GM18519 (cell line): Measurements from ENCODE around the gene THSD8.

ENCODE experiments used
- ATAC-seq: cut with Tn5 transposase; IDR thresholded peaks from one replicate; pipeline ENCODE4 v1.9.1; 2021; ENCODE audit warnings: mild to moderate bottlenecking, moderate library complexity; ENCODE audit not compliant: unreplicated experiment, low FRiP score

Gene THSD8

GRCh38 chr19:12779162-12779993 lies 22.5 kb upstream of the THSD8 start:
- no peak for ATAC-seq

GRCh38 chr19:12782174-12782423 lies 19.8 kb upstream of the THSD8 start:
- ATAC-seq, result no peak

- ATAC-seq, result no peak
These were observed 19.2 kb upstream of the THSD8 start for GRCh38 chr19:12782424-12783290.

GRCh38 chr19:12783291-12783848 lies 18.5 kb upstream of the THSD8 start:
- ATAC-seq, result no peak

- no peak for ATAC-seq
These were observed 17.9 kb upstream of the THSD8 start for GRCh38 chr19:12783849-12784393.

GRCh38 chr19:12784394-12784870 lies 17.4 kb upstream of the THSD8 start:
- ATAC-seq, result no peak

- ATAC-seq, result no peak
These were observed 16.9 kb upstream of the THSD8 start for GRCh38 chr19:12784871-12785430.

GRCh38 chr19:12785431-12786031 lies 16.3 kb upstream of the THSD8 start:
- ATAC-seq, result no peak

GRCh38 chr19:12786141-12786870 lies 15.6 kb upstream of the THSD8 start:
- no peak for ATAC-seq

GRCh38 chr19:12786952-12787351 lies 14.9 kb upstream of the THSD8 start:
- no peak for ATAC-seq

GRCh38 chr19:12787458-12787857 lies 14.4 kb upstream of the THSD8 start:
- ATAC-seq, result no peak

GRCh38 chr19:12788042-12788681 lies 13.7 kb upstream of the THSD8 start:
- no peak for ATAC-seq

GRCh38 chr19:12788682-12789097 lies 13.2 kb upstream of the THSD8 start:
- no peak for ATAC-seq

- ATAC-seq, result peak; percentile 1
These were observed 12.6 kb upstream of the THSD8 start for GRCh38 chr19:12789098-12789903.

GRCh38 chr19:12789904-12790619 lies 11.8 kb upstream of the THSD8 start:
- peak; percentile 30 for ATAC-seq

- no peak for ATAC-seq
These were observed 11.1 kb upstream of the THSD8 start for GRCh38 chr19:12790628-12791344.
